ENCODE results near the gene ZP2. TPM values are rescaled to one million over a fixed set of nuclear protein-coding genes. Genes with fewer than 3 reads are reported as not detected.
"Not testable (repeated sequence)": the region's sequence is repeated elsewhere in the genome, so short reads cannot be mapped to it uniquely, and the experiment has no call there.

ZP2 gene
- total and polyA plus RNA-seq, 11 donors: not detected

DNA sequence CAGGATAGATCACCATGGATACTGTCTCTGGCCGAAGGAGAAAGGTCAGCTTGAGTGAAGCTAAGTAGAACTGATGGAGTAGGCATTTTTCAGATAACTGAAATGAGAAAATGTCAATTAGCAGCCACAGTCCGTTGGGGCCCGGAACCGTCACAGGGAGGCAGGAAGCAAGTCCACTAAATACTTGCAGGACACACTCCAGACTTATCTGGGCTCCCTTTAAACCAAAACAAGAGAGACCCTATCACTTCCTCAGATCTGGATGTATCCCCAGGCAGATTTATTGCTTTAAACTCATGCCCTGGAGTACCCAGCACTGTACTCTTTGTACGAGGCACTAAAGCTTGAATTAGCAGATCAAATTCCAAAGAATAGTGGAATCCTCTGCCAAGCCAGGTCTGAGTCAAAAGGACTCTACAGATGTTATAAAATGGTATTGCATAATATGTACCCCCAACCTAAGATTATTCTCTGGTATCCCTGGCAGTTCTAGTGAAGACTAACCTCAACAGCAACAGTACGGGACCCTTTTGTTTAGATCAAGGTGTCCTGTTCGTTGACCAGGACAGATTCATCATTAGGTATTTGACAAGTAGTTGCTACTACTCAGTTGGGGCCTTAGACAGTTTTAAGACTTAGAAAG is 8.1 kb downstream of the ZP2 start:
- H3K27me3 ChIP-seq: no peaks in the 10 kb centered on the region
- H3K4me1 ChIP-seq: no peaks in the 10 kb centered on the region
- no peak for ATAC-seq
- H3K9me3 ChIP-seq: no peaks in the 10 kb centered on the region
- no peak for DNase-seq
- TF ChIP-seq, protein P1, sequence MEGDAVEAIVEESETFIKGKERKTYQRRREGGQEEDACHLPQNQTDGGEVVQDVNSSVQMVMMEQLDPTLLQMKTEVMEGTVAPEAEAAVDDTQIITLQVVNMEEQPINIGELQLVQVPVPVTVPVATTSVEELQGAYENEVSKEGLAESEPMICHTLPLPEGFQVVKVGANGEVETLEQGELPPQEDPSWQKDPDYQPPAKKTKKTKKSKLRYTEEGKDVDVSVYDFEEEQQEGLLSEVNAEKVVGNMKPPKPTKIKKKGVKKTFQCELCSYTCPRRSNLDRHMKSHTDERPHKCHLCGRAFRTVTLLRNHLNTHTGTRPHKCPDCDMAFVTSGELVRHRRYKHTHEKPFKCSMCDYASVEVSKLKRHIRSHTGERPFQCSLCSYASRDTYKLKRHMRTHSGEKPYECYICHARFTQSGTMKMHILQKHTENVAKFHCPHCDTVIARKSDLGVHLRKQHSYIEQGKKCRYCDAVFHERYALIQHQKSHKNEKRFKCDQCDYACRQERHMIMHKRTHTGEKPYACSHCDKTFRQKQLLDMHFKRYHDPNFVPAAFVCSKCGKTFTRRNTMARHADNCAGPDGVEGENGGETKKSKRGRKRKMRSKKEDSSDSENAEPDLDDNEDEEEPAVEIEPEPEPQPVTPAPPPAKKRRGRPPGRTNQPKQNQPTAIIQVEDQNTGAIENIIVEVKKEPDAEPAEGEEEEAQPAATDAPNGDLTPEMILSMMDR (IDR thresholded peaks at IDR 0.05): no peak
- no peak for TF ChIP-seq POLR2A (IDR thresholded peaks at IDR 0.05)
- no peak overlapping the region for H3K4me3 ChIP-seq
- intact Hi-C loops (cut with DNase I): no loop called here
- WGBS, 4 donors: 52 to 67% (median 62%) methylated on average over 7 of the region's 7 CpGs
- no peaks in the 10 kb centered on the region for H3K36me3 ChIP-seq
- H3K27ac ChIP-seq: no peak overlapping the region

- DNase-seq (no peak), ATAC-seq (no peak)
- Histone ChIP-seq H3K9me3 (no peaks in the 10 kb centered on the region), H3K4me3 (no peak overlapping the region), H3K4me1 (no peaks in the 10 kb centered on the region), H3K27me3 (peaks cover 0 to 3% (median 0%) of the 10 kb centered on the region in 9 donors), H3K36me3 (no peaks in the 10 kb centered on the region), H3K27ac (no peak overlapping the region)
- WGBS, 4 donors: 63 to 70% (median 68%) methylated on average over 5 of the region's 5 CpGs
- TF ChIP-seq POLR2A (IDR thresholded peaks at IDR 0.05): no peak
- TF ChIP-seq, protein P1 (IDR thresholded peaks at IDR 0.05): no peak
- intact Hi-C loops (cut with DNase I): no loop called here
Observed at GRCh38 chr16:21199607-21200218, 11.7 kb downstream of the ZP2 start.

GRCh38 chr16:21197621-21198020 is 13.8 kb downstream of the ZP2 start:
- ATAC-seq: no peak

DNA sequence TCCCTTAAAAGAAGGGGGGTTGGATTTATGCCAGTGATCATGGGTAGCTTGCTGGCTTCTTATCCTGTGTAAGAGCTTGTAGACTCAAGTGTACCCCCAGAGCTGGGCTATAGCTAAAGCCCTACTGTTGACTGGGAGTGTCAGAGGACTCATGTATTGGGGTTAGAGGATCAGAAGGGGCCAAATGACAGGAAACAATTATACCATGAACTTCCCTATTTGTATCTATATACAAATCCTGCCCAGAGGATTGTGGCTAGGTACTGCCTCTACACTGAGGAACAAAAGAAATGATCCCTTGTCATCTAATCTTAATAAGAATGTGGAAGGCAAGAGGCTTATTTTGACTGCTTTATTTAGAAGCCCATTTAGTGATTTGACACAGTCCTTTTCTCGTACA is 14.3 kb downstream of the ZP2 start:
- DNase-seq (no peak), ATAC-seq (no peak)
- Histone ChIP-seq H3K4me1 (no peaks in the 10 kb centered on the region), H3K4me3 (no peak overlapping the region), H3K36me3 (no peaks in the 10 kb centered on the region), H3K27ac (no peak overlapping the region), H3K27me3 (peaks cover 0 to 3% (median 0%) of the 10 kb centered on the region in 9 donors), H3K9me3 (no peaks in the 10 kb centered on the region)
- 64 to 87% (median 80%) methylated on average over 1 of the region's 1 CpG for WGBS, 4 donors
- intact Hi-C loops (cut with DNase I): no loop called here
- no peak for TF ChIP-seq POLR2A (IDR thresholded peaks at IDR 0.05)
- TF ChIP-seq, protein P1 (IDR thresholded peaks at IDR 0.05): no peak

More at GRCh38 chr16:21197621-21198020, 13.8 kb downstream of the ZP2 start:
- Histone ChIP-seq H3K36me3 (no peaks in the 10 kb centered on the region), H3K9me3 (no peaks in the 10 kb centered on the region), H3K4me3 (no peak overlapping the region), H3K27me3 (peaks cover 0 to 3% (median 0%) of the 10 kb centered on the region in 9 donors), H3K27ac (no peak overlapping the region), H3K4me1 (no peaks in the 10 kb centered on the region)
- 74 to 81% (median 75%) methylated on average over 3 of the region's 3 CpGs for WGBS, 4 donors
- TF ChIP-seq POLR2A (IDR thresholded peaks at IDR 0.05): no peak
- TF ChIP-seq, protein P1 (IDR thresholded peaks at IDR 0.05): no peak
- intact Hi-C loops (cut with DNase I): no loop called here
- DNase-seq: no peak

GRCh38 chr16:21195330-21195729 is 16.0 kb downstream of the ZP2 start:
- DNase-seq; H3K27me3 ChIP-seq; ATAC-seq; H3K4me1 ChIP-seq; H3K27ac ChIP-seq; intact Hi-C loops (cut with DNase I); H3K9me3 ChIP-seq; H3K4me3 ChIP-seq; H3K36me3 ChIP-seq: not testable (repeated sequence)
- 89 to 96% (median 93%) methylated on average over 8 of the region's 8 CpGs for WGBS, 4 donors
